GM19452 (cell line): Measurements from ENCODE around the gene TBPL1.
"Not testable (repeated sequence)": the region's sequence is repeated elsewhere in the genome, so short reads cannot be mapped to it uniquely, and the experiment has no call there.

Experiments
- ATAC-seq: cut with Tn5 transposase; IDR thresholded peaks from one replicate; pipeline ENCODE4 v1.9.1; 2021; ENCODE audit not compliant: unreplicated experiment

The TBPL1 gene

DNA sequence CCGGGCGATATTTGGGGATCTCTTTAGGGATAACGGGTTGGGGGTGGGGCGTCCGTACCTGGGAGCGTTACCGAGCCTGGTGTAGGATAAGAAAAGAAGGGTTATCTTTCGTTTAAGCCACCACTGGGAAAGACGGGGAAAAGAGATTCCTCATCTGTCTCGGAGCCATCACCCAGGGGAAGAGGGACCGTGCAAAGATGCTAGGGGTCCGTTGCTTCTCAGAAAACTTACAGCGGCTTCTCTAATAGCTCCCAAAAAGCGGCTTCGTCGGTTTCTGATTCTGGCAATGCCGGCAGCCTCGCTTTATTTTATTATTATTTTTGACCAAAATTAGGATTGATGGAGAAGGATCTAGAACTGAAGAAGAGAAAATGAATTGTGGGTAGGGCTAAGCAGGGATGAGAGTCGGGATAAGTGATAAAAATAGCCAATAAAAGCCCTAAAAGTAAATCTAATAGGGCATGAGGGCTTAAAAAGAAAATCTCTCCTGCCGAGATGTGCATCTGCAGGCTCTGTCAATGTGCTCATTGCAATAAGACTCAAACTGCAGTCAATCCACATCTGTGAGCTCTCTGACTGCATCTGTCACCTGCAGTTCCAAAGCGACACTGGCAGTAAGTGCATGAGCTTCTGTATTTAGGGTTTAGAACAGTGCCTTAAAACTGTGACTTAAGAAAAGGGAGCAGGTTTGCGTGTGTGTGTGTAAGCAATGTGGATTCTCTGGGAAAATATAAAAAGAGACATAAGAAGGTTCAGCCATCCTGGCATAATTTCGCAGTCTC, 801 bp downstream of the TBPL1 start:
- no peak for ATAC-seq

DNA sequence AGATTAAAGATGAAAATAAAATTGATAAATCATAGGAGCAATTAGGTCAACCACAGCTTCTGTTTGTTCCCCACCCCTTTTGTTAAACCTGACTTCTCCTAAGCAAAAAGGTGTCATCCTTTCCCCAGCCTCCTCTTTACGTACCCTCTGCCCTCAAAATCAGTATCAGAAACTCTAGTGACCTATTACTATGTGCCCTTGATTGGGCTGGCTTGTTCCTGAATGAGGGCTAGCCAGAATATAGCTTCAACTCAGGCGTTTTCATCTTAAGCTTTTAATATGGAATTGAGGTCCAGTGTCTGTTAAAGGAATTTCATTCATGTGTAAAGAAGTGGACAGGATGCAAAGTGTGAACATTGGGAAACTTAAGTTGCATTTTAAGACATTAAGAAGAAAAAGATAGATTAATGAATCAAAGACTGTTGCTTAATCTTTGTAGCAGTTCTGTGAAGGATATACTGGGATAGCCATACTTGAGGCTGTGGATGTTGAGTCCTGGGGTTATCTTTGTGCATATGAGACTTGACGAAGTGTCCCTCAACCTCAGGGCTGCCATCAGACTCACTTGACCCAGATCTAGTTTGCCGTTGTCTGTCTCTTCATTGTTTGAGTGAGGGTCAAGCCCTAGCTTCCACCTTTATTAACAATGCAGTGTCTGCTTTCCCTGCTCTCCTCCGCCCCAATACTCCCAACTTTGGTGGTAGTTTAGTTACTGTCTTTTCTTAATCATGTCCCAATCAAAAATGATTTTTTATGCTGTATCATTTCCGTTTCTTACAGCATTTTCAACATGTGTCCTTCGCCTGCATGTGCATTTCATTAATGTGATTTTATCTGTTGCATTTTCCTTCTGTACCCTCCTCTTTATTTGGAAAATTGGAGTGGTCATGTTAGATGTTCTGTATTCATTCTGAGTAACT, 1.9 kb downstream of the TBPL1 start:
- no peak for ATAC-seq

DNA sequence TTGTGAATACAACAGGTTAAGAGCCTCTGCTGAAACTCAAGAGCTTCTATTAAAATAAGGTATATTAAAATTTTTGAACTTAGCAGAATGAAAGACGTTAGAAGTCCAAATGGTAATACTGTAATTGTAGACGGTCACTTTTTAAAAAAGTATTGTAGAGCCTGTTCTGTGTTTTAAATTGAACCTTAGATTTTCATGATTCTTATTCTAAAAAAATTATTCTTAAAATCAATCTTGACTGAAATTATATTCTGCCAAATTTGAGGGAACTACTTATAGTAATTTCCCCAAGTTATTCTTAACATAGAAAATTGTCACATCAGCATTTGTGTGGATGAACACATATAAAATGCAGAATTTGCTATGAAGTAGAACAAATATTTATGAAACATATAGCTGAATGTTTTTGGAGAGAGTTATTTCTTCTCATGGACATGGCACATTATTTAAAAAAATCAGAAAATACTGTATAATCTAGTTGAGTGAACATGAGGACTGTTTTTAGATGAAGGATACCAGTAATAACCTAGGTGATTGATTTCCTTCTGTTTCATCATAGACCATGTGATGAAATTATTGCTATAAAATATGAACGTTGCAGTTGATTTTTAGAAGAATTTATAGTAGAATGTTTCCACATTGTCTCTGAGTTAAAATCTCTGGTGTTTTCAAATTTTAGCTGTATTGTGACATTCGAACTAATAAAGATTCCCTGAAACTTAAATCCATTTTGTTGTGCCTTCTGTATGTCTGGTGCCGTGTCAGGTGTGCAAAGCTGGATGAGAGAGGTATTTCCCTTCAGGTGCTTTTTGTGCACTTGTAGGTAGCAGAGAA, 2.8 kb downstream of the TBPL1 start:
- no peak for ATAC-seq

DNA sequence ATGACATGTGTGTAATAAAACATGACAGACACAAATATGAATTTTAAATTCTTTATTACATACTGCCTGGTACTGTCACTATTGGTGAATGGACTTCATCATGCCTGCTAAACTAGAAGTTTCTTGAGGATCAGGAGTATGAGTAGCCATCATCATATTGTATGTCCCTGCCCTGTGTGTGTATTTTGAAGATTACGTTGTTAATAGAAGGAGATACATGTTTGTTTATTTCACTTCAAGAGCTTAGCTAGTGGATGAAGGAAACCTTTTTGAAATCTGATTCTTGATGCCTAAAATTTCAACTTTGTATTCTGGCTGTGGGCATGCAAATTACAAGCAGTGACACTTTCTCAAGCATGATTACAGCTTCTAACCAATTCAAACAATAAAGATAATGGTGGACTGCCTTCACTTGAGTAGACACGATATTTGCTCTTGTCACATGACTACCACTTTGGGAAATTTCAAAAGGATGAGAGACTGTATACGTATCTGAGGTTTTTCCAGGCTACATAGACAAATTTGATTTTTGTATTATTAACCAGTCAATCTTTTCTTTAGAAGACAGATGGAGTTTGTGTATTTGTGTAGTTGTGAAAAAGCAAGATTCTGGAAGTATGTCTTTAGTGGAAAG, 3.5 kb downstream of the TBPL1 start:
- no peak for ATAC-seq

DNA sequence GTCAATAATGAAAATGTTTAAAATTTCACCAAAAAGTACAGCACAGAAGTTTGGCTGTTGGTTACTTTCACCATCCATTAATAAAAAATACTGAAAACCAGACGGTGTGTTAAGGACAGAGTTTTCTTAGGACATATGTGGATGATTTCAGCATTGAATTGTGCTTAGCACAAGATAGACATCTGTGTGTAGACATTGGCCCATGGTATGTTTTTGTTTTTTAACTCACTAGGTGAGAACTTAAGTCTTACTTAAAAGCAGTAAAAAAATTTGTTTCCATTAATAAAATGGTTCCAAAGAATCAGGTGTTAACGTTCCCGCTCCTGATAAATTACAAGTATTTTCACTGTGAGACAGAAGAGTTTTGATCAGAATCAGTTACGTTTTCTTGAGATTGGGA, 4.2 kb downstream of the TBPL1 start:
- ATAC-seq = no peak

DNA sequence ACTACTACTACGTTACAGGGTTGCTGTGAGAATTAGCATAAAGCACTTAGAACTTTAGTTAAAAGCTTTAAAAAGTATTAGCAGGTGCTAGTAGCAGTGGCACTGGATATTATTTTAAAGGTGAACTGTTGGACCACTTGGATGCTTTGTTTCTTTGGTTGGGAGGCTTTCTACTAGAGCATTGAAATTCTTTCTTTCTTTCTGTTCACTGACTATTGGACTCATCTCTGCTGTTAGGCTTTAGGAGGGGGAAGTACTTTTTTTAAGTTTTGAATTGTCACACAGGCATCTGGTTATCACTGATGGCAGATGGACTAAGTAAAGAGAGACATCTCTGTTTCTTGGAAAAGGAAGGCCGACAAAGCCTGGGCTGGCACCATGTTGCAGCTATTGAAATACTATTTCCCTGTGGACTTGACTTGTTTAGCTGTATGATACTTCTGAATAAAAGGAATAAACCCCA, 4.8 kb downstream of the TBPL1 start:
- no peak for ATAC-seq

DNA sequence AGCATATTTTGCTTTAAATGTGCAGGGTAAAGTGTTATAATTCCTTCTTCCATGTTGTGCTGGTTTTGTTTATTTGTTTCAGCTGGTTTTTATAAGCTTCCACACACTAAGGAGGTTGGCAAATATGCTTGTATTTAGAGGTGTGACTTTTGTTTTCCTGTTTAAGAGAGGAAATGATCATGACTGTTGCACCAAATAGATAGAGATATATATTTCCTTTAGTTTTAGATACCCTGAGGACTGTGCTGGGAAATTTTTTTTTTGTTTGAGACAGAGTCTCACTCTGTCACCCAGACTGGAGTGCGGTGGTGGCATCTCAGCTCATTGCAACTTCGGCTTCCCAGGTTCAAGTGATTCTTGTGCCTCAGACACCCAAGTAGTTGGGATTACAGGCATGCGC, 5.8 kb downstream of the TBPL1 start:
- no peak for ATAC-seq

DNA sequence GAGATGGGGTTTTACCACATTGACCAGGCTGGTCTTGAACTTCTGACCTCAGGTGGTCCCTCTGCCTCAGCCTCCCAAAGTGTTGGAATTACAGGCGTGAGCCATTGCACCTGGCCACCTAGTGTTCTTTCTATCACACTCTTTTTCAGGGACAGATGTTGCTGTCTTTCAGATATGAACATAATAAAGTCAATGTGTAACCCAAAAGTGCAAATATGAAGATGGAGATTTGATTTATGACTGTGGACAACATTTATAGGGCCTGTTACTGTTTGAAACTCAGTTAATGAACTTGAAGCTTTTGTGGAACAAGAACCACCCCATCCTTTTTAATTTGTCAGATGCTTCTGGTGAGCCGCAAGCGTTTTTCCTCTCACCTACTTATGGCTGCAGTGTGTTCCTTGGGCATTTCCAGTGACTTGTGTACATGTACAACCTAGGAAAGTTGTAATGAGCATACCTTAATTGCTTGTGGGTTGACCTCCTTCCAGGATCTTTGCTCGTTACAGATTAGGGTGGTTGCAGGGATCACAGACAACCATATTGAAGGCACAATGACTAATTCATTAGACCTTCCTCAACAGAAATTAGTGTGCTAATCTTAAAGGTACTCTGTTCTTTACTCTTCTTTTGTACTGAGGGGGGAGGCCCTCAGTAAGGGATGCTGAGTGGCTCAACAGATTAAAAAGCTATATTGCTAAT, 6.8 kb downstream of the TBPL1 start:
- no peak for ATAC-seq

DNA sequence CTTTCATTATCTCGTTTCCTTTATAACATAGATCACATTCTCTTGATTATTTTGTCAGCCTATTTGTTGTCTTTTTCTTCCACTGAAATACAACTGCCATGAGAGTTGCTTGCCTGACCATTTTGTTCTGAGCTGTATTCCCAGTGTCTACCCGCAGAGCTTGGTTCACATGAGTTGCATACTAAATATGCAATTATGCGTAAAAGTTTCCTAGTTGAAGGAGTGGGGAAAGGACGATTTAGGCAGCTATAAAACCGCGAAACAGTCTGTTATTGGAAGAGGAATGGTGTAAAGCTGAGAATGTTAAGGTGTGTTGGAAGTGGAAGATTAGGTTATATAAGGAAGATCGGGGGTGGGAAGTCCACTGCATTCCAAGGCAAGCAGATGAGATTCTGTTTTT, 8.8 kb downstream of the TBPL1 start:
- ATAC-seq = no peak

DNA sequence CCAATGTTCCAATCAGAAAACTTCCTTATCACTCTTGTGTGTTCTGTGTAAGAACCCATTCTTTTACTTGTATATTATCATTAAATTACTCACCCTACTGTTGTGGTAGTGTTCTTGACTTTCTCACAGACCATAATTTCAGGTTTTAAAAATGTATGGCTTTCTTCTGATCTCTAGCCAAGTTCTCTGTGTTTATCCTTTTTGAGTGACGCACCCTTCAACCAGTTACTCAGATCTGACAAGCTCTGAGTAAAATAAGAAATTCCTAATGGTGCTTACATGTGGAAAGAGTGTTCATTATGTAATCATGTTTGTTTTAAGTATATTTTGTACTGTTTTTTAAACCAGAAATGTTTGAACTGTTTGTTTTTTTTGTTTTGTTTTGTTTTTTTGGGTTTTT, 11.0 kb downstream of the TBPL1 start:
- ATAC-seq = no peak

DNA sequence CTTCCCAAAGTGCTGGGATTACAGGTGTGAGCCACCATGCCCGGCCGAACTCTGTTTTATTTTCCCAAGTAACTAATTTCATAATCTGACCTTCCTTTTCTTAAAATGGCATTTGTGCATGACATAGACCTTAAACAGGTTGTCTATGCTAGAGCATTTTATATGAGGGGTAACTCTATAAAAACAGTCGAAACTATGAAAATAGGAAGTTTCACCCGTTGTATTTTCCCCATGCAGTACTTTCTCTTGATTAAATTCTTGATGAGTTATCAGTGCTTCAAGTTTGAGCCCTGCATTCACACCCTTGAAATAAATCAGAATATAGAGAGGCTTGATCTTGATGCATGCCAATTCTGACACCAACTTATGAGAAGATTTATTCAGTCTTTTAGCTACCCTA, 11.7 kb downstream of the TBPL1 start:
- no peak for ATAC-seq

DNA sequence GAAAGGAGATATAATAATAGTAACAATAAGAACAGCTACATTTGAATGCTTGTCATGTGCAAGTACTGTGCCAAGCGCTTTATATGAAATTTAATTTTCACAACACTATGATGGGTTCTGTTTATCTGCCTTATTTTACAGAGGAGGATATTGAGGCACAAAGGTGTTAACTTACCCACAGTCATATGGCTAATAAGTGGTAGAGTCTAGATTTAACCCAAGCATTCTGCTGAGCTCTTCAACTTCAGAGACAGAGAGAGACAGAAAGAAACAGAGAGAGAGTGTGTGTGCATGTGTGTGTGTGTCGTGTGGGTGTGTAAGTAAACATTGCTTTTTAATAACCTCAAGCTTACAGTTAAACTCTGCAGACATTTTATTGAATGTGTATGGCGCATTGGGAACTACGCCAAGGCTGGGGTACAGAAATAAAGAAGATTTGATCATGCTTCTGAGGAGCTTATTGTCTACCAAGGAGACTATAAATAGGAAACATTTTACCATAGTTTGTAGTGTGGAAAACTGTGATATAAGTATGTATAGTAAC, 12.9 kb downstream of the TBPL1 start:
- ATAC-seq = no peak

DNA sequence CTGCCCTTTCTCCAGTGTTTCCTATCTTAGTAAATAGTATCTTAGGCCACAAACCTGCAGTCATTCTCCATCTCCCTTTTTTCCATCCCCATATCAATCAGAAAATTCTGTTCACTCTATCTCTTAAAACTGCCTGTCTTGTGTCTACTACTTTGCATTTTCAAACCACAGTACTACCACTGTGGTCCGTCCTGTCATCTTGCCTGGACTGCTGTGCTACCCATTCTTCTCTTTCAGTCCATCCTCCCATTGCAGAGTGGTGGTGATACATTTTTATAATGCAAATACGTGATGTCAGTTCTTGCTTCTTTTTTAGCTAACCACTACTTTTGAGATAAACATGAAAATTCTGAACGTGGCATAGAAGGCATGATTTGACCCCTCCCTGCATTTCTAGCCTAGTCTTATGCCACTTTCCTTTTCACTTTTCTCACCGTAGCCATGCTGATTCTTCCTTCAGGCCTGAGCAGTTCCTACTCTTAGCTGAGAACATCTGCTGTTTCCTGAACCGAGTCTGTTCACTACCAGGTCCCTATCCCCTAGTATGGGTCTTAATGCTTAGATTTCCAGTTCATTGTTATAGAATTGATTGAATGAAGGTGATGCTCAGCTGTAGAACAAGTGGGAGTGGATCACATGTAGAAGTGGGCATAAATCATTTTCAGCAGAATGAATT, 13.8 kb downstream of the TBPL1 start:
- ATAC-seq = peak; percentile 86

DNA sequence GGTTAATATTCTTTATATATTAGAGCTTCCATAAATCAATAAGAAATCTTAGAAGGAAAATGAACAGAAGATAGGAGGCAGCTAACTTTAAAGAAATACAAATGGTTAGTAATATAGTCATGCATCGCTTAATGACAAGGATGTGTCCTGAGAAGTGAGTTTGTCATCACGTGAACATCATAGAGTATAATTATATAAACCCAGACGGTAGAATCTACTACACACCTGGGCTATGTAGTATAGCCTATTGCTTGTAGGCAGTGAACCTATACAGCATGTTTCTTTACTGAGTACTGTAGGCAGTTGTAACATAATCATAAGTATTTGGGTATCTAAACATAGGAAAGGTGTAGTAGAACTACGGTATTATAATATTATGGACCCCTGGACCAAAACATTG, 14.3 kb downstream of the TBPL1 start:
- no peak for ATAC-seq

DNA sequence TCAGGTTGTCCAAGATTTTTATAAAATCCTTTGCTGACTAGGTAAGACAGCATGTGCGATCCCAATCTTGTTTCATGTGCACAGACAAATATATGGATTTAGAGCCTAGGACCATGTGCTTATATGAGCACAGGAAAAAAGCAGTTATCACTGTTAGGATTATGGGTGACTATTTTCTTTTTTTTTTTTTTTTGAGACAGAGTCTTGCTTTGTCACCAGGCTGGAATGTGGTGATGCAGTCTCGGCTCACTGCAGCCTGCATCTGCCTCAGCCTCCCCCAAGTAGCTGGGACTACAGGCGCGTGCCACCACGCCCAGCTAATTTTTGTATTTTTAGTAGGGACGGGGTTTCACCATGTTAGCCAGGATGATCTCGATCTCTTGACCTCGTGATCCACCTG, 14.8 kb downstream of the TBPL1 start:
- not testable (repeated sequence) for ATAC-seq

DNA sequence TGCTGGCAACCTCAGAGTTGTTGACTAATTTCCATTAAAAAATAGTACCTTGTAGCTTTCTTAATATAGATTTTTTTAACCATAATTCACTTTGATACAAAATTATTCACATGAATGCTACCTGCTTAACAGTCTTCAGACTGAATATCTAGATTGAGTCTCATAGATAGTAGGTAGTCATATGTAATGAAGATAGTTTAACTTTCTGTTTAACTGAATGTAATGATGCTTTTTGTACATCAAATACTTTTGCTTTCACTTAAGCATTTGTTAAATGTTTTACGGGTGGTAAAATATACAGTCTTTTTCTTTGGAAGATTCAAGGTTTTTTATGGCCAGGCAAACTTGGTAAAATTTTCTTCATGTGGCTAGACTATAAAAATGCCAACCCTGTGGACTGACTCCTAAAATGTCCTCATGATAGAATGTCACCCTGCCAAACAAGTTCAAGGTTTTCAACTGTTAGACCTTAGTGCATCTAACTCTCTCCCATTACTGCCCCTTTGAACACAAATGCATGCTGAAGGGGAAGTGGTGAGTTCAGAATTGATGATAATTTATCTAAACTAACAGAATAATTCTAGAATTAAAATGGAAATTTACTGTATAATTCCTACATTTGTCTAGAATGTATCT, 16.4 kb downstream of the TBPL1 start:
- no peak for ATAC-seq

DNA sequence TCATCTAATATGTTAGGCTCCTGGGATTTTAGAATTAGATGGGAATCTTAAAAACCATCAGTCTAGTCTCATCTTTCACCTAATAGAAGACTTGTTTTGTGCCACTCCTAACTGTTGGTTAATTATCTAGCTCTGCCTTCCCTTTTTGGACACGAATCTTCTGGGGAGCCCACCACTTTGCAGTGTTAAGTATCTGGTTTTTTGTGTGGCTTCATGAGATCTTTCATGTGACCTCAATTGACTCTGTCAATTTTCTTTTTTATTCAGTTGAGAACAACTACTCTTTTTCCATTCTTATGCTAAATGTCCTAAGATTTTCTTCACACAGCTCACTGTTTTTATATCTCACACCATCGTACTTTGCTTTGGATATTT, 16.9 kb downstream of the TBPL1 start:
- no peak for ATAC-seq

DNA sequence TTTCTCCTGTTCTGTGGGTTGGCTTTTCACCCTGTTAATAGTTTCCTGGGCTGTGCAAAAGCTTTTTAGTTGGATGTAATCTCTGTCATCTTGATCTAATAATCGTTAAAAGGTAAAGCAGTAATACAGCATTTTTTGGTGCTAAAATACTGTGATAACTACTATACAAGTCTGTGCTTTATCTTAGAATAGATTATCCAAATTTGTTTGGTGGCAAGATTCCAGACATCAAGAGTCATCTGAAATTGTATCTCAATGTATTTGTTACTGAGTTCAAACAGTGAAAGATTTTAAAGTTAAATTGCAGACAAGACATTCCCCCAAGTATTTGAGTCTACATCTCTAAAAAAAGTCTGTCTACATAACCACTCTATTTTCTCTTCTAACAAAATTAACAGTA, 18.8 kb downstream of the TBPL1 start:
- no peak for ATAC-seq

DNA sequence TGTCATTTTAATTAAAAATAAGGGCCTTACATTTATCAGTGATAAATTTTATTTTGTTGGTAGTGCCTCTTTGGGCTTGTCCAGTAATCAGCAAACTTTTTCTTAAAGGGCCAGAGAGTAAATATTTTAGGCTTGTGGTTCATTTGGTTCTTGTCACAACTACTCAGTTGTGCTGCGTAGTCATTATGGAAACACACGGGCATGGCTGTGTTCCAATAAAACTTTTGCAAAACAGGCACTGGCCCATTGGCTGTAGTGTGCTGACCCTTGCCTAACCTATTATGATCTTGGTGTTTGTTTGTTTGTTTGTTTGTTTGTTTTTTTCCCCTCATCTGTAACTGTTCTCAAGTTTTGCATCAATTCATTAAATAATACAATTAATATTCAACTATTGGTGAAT, 19.4 kb downstream of the TBPL1 start:
- ATAC-seq = no peak
